NCI-H146 treated with DMSO at 0.1 percent for 48 hours (cell line): ENCODE results near the gene UBN1.

Experiments used
- DNase-seq: peaks from one replicate; lab custom pipeline; 2025; ENCODE audit not compliant: unreplicated experiment; lab: John Stamatoyannopoulos, UW

UBN1 gene

GRCh38 chr16:4859900-4860255 is 12.6 kb downstream of the UBN1 start:
- no peak for DNase-seq

- no peak for DNase-seq
These were observed 13.6 kb downstream of the UBN1 start for GRCh38 chr16:4860727-4861342.

GRCh38 chr16:4862639-4863038 is 15.4 kb downstream of the UBN1 start:
- no peak for DNase-seq

- no peak for DNase-seq
These were observed 17.4 kb downstream of the UBN1 start for GRCh38 chr16:4864728-4865127.

GRCh38 chr16:4865231-4865860 is 18.1 kb downstream of the UBN1 start:
- DNase-seq: no peak

- no peak for DNase-seq
These were observed 19.3 kb downstream of the UBN1 start for GRCh38 chr16:4866586-4866985.

- no peak for DNase-seq
These were observed 20.7 kb downstream of the UBN1 start for GRCh38 chr16:4868026-4868425.

GRCh38 chr16:4868535-4868934 is 21.3 kb downstream of the UBN1 start:
- DNase-seq: no peak

GRCh38 chr16:4869147-4869805 is 22.0 kb downstream of the UBN1 start:
- DNase-seq: no peak

- no peak for DNase-seq
These were observed 22.9 kb downstream of the UBN1 start for GRCh38 chr16:4870138-4870671.

- DNase-seq: no peak
These were observed 23.8 kb downstream of the UBN1 start for GRCh38 chr16:4871071-4871470.

- DNase-seq: no peak
These were observed 25.8 kb downstream of the UBN1 start for GRCh38 chr16:4873091-4873490.

GRCh38 chr16:4874666-4875065 is 27.4 kb downstream of the UBN1 start:
- DNase-seq: no peak

- DNase-seq: no peak
These were observed 29.5 kb downstream of the UBN1 start for GRCh38 chr16:4876646-4877379.

GRCh38 chr16:4877380-4877685 is 30.1 kb downstream of the UBN1 start:
- no peak for DNase-seq

- no peak for DNase-seq
These were observed 31.8 kb downstream of the UBN1 start for GRCh38 chr16:4879049-4879448.

- DNase-seq: no peak
These were observed 32.8 kb downstream of the UBN1 start for GRCh38 chr16:4880006-4880580.

- no peak for DNase-seq
These were observed 34.8 kb downstream of the UBN1 start for GRCh38 chr16:4882000-4882632.

GRCh38 chr16:4882633-4883285 is 35.5 kb downstream of the UBN1 start:
- no peak for DNase-seq

GRCh38 chr16:4883501-4883900 is 36.2 kb downstream of the UBN1 start:
- no peak for DNase-seq

GRCh38 chr16:4884209-4884608 is 36.9 kb downstream of the UBN1 start:
- no peak for DNase-seq
